ENCODE data around the gene DYNC2I2. TPM values are rescaled to one million over a fixed set of nuclear protein-coding genes. Genes with fewer than 3 reads are reported as not detected.

Gene DYNC2I2
- total and polyA plus RNA-seq, 2 donors (not counting 3 experiments of a cell fraction or from before 2014, with no cell fraction given), result 73.6 to 82.6 TPM

DNA sequence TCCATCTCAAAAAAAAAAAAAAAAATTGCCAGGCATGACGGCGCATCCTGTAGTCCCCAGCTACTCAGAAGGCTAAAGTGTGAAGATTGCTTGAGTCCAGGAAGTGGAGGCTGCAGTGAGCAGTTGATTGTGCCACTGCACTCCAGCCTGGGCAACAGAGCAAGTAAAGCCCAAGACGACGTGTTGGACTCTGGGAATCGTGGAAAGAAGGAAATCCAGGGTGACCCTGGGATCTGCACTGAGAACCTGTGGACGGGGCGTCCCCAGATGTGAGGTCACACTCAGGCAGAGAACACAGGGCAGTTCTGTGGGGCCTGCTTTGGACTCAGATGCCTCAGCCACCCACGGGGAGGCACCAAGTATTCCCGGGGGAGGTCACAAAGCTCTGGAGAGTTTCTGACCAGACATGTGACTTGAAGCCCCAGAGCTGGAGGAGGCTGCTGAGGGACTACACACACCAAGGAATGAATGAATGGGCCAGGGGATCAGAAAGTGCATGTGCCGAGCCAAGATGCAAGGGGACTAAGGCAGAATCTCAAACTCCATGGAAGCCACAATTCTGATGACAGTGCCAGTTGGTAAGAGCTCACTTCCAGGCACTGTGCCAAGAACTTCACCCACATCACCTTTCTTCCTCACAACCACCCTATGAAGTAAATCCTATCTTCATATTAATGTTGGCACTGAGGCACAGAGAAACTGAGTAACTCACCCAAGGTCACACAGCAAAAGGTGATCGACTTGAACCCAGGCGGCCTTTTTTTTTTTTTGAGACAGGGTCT lies 12.9 kb downstream of the DYNC2I2 start:
- ChIA-PET CTCF (interaction anchor here (1.0 to 1.3 kb wide), 2 partner anchors 8 to 10 kb away, joined by 4 to 6 read pairs; no protein-coding TSS in a partner anchor), POLR2A (no interaction called here)
- Histone ChIP-seq H2AFZ (ENCODE audit: low read depth, low read length) (no peak overlapping the region), H3K27me3 (ENCODE audit: control insufficient read depth in 2 of 2, insufficient read depth in 2 of 2, low read length in 2 of 2) (no peaks in the 10 kb centered on the region), H3K4me1 (ENCODE audit: control insufficient read depth, extremely low read depth, insufficient read depth, low read length) (no peaks in the 10 kb centered on the region), H3K36me3 (ENCODE audit: control insufficient read depth in 2 of 2, extremely low read depth in 1 of 2, insufficient read depth in 2 of 2, low read length in 2 of 2) (peaks cover 2 to 3% of the 10 kb centered on the region in 2 experiments), H3K9ac (replicated peaks; ENCODE audit: extremely low read depth, insufficient read depth, low read length) (no peak overlapping the region), H3K9me1 (replicated peaks; ENCODE audit: control insufficient read depth, extremely low read depth, insufficient read depth, low read length) (no peaks in the 10 kb centered on the region), H3K27ac (ENCODE audit: insufficient read depth, low read depth, low read length) (no peak overlapping the region), H3K4me2 (ENCODE audit: insufficient read depth, low read length) (no peak overlapping the region), H3K9me3 (replicated peaks; ENCODE audit: control insufficient read depth, insufficient read depth, low read length) (no peaks in the 10 kb centered on the region), H3K4me3 (replicated peaks in 1 of 3; ENCODE audit: insufficient read depth in 1 of 3, low read depth in 1 of 3, low read length in 3 of 3) (no peak overlapping the region), H4K20me1 (replicated peaks; ENCODE audit: control insufficient read depth, extremely low read depth, insufficient read depth, low read length) (no peaks in the 10 kb centered on the region), H3K79me2 (ENCODE audit: control insufficient read depth, insufficient read depth, low read length) (no peaks in the 10 kb centered on the region)
- no TSS peak for BruUV-seq (replicated peaks)
- TF ChIP-seq EZH2 (IDR thresholded peaks at IDR 0.05; ENCODE audit: borderline replicate concordance, low read depth, low read length, severe bottlenecking) (no peak), MYC (IDR thresholded peaks at IDR 0.05; ENCODE audit: low read depth, low read length) (no peak), GATA2 (IDR thresholded peaks at IDR 0.05; ENCODE audit: insufficient read depth, insufficient read length, low read depth, low read length) (no peak), JUN (IDR thresholded peaks at IDR 0.05; ENCODE audit: borderline replicate concordance, insufficient read depth, insufficient read length, low read depth) (no peak), POLR2AphosphoS5 (IDR thresholded peaks at IDR 0.05; ENCODE audit: insufficient read depth, low read depth, low read length) (no peak)
- TF ChIP-seq, protein P1, sequence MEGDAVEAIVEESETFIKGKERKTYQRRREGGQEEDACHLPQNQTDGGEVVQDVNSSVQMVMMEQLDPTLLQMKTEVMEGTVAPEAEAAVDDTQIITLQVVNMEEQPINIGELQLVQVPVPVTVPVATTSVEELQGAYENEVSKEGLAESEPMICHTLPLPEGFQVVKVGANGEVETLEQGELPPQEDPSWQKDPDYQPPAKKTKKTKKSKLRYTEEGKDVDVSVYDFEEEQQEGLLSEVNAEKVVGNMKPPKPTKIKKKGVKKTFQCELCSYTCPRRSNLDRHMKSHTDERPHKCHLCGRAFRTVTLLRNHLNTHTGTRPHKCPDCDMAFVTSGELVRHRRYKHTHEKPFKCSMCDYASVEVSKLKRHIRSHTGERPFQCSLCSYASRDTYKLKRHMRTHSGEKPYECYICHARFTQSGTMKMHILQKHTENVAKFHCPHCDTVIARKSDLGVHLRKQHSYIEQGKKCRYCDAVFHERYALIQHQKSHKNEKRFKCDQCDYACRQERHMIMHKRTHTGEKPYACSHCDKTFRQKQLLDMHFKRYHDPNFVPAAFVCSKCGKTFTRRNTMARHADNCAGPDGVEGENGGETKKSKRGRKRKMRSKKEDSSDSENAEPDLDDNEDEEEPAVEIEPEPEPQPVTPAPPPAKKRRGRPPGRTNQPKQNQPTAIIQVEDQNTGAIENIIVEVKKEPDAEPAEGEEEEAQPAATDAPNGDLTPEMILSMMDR (IDR thresholded peaks at IDR 0.05; ENCODE audit: extremely low read depth in 1 of 2, insufficient read depth in 1 of 2, low read depth in 1 of 2, low read length in 2 of 2), result no peak
- DNase-seq (ENCODE audit: low read depth, low spot score), result no peak
- dilution Hi-C loops (cut with MboI; ENCODE audit: extremely low pct_ligation_motif_present, low sequenced_read_pairs) (no loop called here), intact Hi-C loops (cut with micrococcal nuclease) (no loop called here)
- no peak for FAIRE-seq

Measured in endothelial cell of umbilical vein (primary cell).